Mesendoderm (in vitro differentiated cells): ENCODE measurements around the gene GRID2.
A peak's percentile ranks its signal among the peaks of the same experiment; 100 is the strongest.
"Not testable (repeated sequence)": the region's sequence is repeated elsewhere in the genome, so short reads cannot be mapped to it uniquely, and the experiment has no call there.

Source experiments
- DNase-seq: peaks from one replicate; pipeline ENCODE4 v3.0.0; 2013
- H2AK5ac ChIP-seq: 2 replicates; pipeline ENCODE4 v1.6.1; 2013; ENCODE audit warnings: low read length, inconsistent platforms
- H2BK120ac ChIP-seq: 2 replicates; pipeline ENCODE4 v1.6.1; 2013; ENCODE audit warnings: low read depth, mild to moderate bottlenecking, low read length, moderate library complexity, mixed read lengths
- H2BK15ac ChIP-seq: replicated peaks from 2 replicates; pipeline ENCODE4 v1.6.1; 2013; ENCODE audit warnings: low read depth, mild to moderate bottlenecking, moderate library complexity
- H2BK5ac ChIP-seq: 2 replicates; pipeline ENCODE4 v1.6.1; 2013; ENCODE audit warnings: low read length, inconsistent platforms
- H3K18ac ChIP-seq: 2 replicates; pipeline ENCODE4 v1.6.1; 2013; ENCODE audit warnings: mild to moderate bottlenecking, low read length, mixed read lengths
- H3K23ac ChIP-seq: one replicate; pipeline ENCODE4 v1.6.1; 2013; ENCODE audit warnings: low read length
- H3K27ac ChIP-seq: 2 replicates; pipeline ENCODE4 v1.5.1; 2013; ENCODE audit warnings: low read depth, mild to moderate bottlenecking, inconsistent platforms, low read length, moderate library complexity
- H3K27me3 ChIP-seq: 2 replicates; pipeline ENCODE4 v1.6.1; 2013; ENCODE audit warnings: low read length, control low read depth, mild to moderate bottlenecking, inconsistent platforms; ENCODE audit not compliant: insufficient read depth, poor library complexity
- H3K36me3 ChIP-seq: 2 replicates; pipeline ENCODE4 v1.6.1; 2013; ENCODE audit warnings: low read length, inconsistent platforms; ENCODE audit not compliant: control insufficient read depth, insufficient read depth
- H3K4ac ChIP-seq: one replicate; pipeline ENCODE4 v1.6.1; 2013; ENCODE audit warnings: low read depth, mild to moderate bottlenecking, low read length, moderate library complexity
- H3K4me1 ChIP-seq: 2 replicates; pipeline ENCODE4 v1.6.1; 2013; ENCODE audit warnings: low read depth, low read length, inconsistent platforms; ENCODE audit not compliant: control insufficient read depth
- H3K4me2 ChIP-seq: 2 replicates; pipeline ENCODE4 v1.6.1; 2013; ENCODE audit warnings: low read length
- H3K4me3 ChIP-seq: 2 replicates; pipeline ENCODE4 v1.5.1; 2013; ENCODE audit warnings: mild to moderate bottlenecking, low read length
- H3K56ac ChIP-seq: one replicate; pipeline ENCODE4 v1.6.1; 2013; ENCODE audit warnings: low read length
- H3K79me1 ChIP-seq: 2 replicates; pipeline ENCODE4 v1.6.1; 2013; ENCODE audit warnings: low read length, inconsistent platforms
- H3K79me2 ChIP-seq: 2 replicates; pipeline ENCODE4 v1.6.1; 2013; ENCODE audit warnings: mild to moderate bottlenecking, low read length; ENCODE audit not compliant: control insufficient read depth, insufficient read depth
- H3K9ac ChIP-seq: 2 replicates; pipeline ENCODE4 v1.6.1; 2013; ENCODE audit warnings: low read length, inconsistent platforms
- H4K5ac ChIP-seq: one replicate; pipeline ENCODE4 v1.6.1; 2013; ENCODE audit warnings: low read length
- H4K8ac ChIP-seq: one replicate; pipeline ENCODE4 v1.6.1; 2013; ENCODE audit warnings: low read depth, mild to moderate bottlenecking, control low read depth, low read length, moderate library complexity
- WGBS: extraction: QIAGEN DNeasy Blood & Tissue Kit; methylation state at CpG from one replicate; pipeline ENCODE4 v1.1.7; 2013; ENCODE audit warnings: low lambda C conversion rate, missing lambda C conversion rate; ENCODE audit not compliant: insufficient coverage; ENCODE audit errors: extremely low coverage; 5-methylcytosine and 5-hydroxymethylcytosine counted together

The GRID2 gene

GRCh38 chr4:93659629-93660028 lies 1355.9 kb downstream of the GRID2 start:
- no peak overlapping the region for H2AK5ac ChIP-seq
- no peak for DNase-seq

DNA sequence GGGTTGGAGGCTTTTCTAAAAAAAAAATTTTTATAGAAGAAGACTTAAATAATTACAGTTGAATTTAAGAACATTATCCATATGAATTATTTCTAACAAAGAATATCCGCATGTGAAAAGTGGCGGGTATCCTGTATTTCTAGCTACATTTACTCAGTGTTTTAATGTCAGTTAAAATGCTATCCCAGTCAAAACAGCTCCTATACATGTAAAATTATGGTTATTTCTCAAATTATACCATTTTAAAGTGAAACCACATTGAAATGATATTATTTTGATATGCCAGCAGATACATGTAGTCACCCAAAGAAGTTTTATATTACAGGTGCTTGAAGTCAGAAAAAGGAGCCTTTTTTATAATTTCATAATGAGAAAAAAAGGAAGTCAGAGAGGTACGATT lies 1356.3 kb downstream of the GRID2 start:
- Histone ChIP-seq H4K8ac (no peak overlapping the region), H3K27me3 (no peaks in the 10 kb centered on the region), H2BK120ac (no peak overlapping the region), H3K18ac (no peak overlapping the region), H3K56ac (no peak overlapping the region), H3K4ac (no peak overlapping the region), H3K79me1 (no peaks in the 10 kb centered on the region), H3K9ac (no peak overlapping the region), H3K79me2 (no peaks in the 10 kb centered on the region), H3K4me2 (no peak overlapping the region), H2AK5ac (no peak overlapping the region), H2BK15ac (no peak overlapping the region), H3K4me3 (no peak overlapping the region), H3K27ac (no peak overlapping the region), H4K5ac (no peak overlapping the region), H3K36me3 (no peaks in the 10 kb centered on the region), H2BK5ac (no peak overlapping the region), H3K4me1 (no peaks in the 10 kb centered on the region), H3K23ac (no peak overlapping the region)
- DNase-seq, result no peak
- WGBS, result no CpG with 5 or more reads among the region's 3 CpGs

More at GRCh38 chr4:93659629-93660028, 1355.9 kb downstream of the GRID2 start:
- H3K79me1 ChIP-seq, result no peaks in the 10 kb centered on the region
- no peak overlapping the region for H3K56ac ChIP-seq
- H3K4me3 ChIP-seq, result no peak overlapping the region
- no peak overlapping the region for H2BK120ac ChIP-seq
- H3K27ac ChIP-seq, result no peak overlapping the region
- H3K23ac ChIP-seq, result no peak overlapping the region
- no CpG with 5 or more reads among the region's 2 CpGs for WGBS
- H3K4ac ChIP-seq, result no peak overlapping the region
- H4K5ac ChIP-seq, result no peak overlapping the region
- no peaks in the 10 kb centered on the region for H3K79me2 ChIP-seq
- no peak overlapping the region for H2BK15ac ChIP-seq
- H3K27me3 ChIP-seq, result no peaks in the 10 kb centered on the region
- H2BK5ac ChIP-seq, result no peak overlapping the region
- no peak overlapping the region for H3K4me2 ChIP-seq
- no peak overlapping the region for H3K9ac ChIP-seq
- H4K8ac ChIP-seq, result no peak overlapping the region
- H3K36me3 ChIP-seq, result no peaks in the 10 kb centered on the region
- no peak overlapping the region for H3K18ac ChIP-seq
- H3K4me1 ChIP-seq, result no peaks in the 10 kb centered on the region

GRCh38 chr4:93670434-93670833 lies 1366.7 kb downstream of the GRID2 start:
- Histone ChIP-seq H3K79me1 (no peaks in the 10 kb centered on the region), H3K4me2 (no peak overlapping the region), H2BK120ac (no peak overlapping the region), H3K9ac (no peak overlapping the region), H3K4ac (no peak overlapping the region), H3K79me2 (no peaks in the 10 kb centered on the region), H3K4me3 (no peak overlapping the region), H2BK15ac (no peak overlapping the region), H3K18ac (no peak overlapping the region), H3K23ac (no peak overlapping the region), H3K56ac (no peak overlapping the region), H2BK5ac (no peak overlapping the region), H4K8ac (no peak overlapping the region), H3K36me3 (no peaks in the 10 kb centered on the region), H3K27ac (no peak overlapping the region), H2AK5ac (no peak overlapping the region), H3K4me1 (no peaks in the 10 kb centered on the region), H4K5ac (no peak overlapping the region), H3K27me3 (no peaks in the 10 kb centered on the region)
- DNase-seq, result no peak
- no CpG with 5 or more reads among the region's 2 CpGs for WGBS

DNA sequence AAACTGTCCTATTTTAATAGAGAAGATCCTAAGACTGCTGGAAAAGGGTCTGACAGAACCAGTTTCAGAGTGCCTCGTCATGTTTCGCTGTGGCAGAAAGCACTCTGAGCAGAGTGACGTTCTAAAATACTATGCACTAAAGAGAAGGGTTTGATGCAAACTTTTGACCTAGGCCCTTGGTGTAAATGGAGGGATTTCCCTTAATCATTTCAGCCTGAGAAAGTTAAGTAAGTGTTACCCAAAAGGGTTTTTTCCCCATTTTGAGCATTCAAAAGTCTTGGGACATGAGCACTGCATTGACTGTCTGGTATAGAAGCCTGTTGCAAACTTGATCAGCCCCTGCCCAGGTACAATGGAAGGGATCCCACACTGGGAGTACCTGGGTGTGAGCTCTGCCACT lies 1367.3 kb downstream of the GRID2 start:
- Histone ChIP-seq H2BK15ac (no peak overlapping the region), H3K79me2 (no peaks in the 10 kb centered on the region)

GRCh38 chr4:93676937-93677336 lies 1373.2 kb downstream of the GRID2 start:
- not testable (repeated sequence) for H3K4me3 ChIP-seq, H4K8ac ChIP-seq, H3K27ac ChIP-seq, H2AK5ac ChIP-seq, H3K27me3 ChIP-seq, H2BK120ac ChIP-seq, H3K23ac ChIP-seq, H4K5ac ChIP-seq, H3K56ac ChIP-seq, H3K4me2 ChIP-seq, H3K4me1 ChIP-seq, DNase-seq, H2BK15ac ChIP-seq, H3K18ac ChIP-seq, H3K36me3 ChIP-seq, H3K79me1 ChIP-seq, H3K4ac ChIP-seq, H3K79me2 ChIP-seq, H2BK5ac ChIP-seq, H3K9ac ChIP-seq
- no CpG with 5 or more reads among the region's 16 CpGs for WGBS

More for the DNA sequence above, 1367.3 kb downstream of the GRID2 start:
- Histone ChIP-seq H3K4me3 (no peak overlapping the region), H3K56ac (no peak overlapping the region), H3K18ac (no peak overlapping the region), H3K23ac (no peak overlapping the region), H4K8ac (no peak overlapping the region), H3K27me3 (no peaks in the 10 kb centered on the region), H3K4ac (no peak overlapping the region), H3K9ac (no peak overlapping the region), H3K4me1 (no peaks in the 10 kb centered on the region), H3K79me1 (no peaks in the 10 kb centered on the region), H3K4me2 (no peak overlapping the region), H2BK120ac (no peak overlapping the region), H2BK5ac (no peak overlapping the region), H2AK5ac (no peak overlapping the region), H4K5ac (no peak overlapping the region), H3K27ac (no peak overlapping the region), H3K36me3 (no peaks in the 10 kb centered on the region)
- no peak for DNase-seq
- WGBS, result no CpG with 5 or more reads among the region's 3 CpGs

DNA sequence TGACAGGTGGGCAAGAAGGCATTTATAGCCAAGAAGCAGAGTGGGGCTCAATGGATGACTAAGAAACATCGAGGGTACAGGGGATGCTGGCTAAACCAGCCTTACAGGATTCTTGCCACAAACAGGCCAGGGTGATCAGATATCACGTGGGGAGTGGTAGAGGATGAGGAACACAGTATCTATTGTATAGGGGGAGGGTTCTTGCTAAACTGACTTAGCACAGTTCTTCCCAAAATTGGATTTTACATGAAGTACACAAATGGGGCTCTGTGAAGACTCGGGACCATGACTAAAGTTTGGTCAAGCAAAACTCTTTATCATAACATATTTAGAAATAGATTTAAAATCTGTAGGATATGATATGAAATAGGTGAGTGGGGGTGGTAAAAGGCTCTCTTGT lies 1380.8 kb downstream of the GRID2 start:
- WGBS, result no CpG with 5 or more reads among the region's 3 CpGs
- no peak overlapping the region for H4K5ac ChIP-seq
- H3K4me3 ChIP-seq, result no peak overlapping the region

More for the DNA sequence above, 1380.8 kb downstream of the GRID2 start:
- Histone ChIP-seq H2BK5ac (no peak overlapping the region), H3K56ac (no peak overlapping the region), H3K18ac (no peak overlapping the region), H2BK15ac (no peak overlapping the region), H3K27ac (no peak overlapping the region), H2AK5ac (no peak overlapping the region), H3K27me3 (no peaks in the 10 kb centered on the region), H4K8ac (no peak overlapping the region), H2BK120ac (no peak overlapping the region), H3K9ac (no peak overlapping the region), H3K23ac (no peak overlapping the region), H3K79me2 (no peaks in the 10 kb centered on the region), H3K4me1 (no peaks in the 10 kb centered on the region), H3K4me2 (no peak overlapping the region), H3K79me1 (no peaks in the 10 kb centered on the region), H3K4ac (no peak overlapping the region), H3K36me3 (no peaks in the 10 kb centered on the region)
- DNase-seq, result peak; percentile 3
